GM06990 (cell line): ENCODE data around the gene MRPL36.

Source experiments
- DNase-seq: peaks from one replicate; pipeline ENCODE4 v3.0.0-alpha.2; 2011; ENCODE audit not compliant: insufficient read length; ENCODE audit errors: extremely low read depth
- H3K27me3 ChIP-seq: replicated peaks from 2 replicates; pipeline ENCODE4 v1.6.0; 2011; ENCODE audit warnings: low read length; ENCODE audit not compliant: control insufficient read depth, insufficient read depth
- H3K36me3 ChIP-seq: 2 replicates; pipeline ENCODE4 v1.5.1; 2011; ENCODE audit warnings: low read length; ENCODE audit not compliant: control insufficient read depth, insufficient read depth
- H3K4me3 ChIP-seq: replicated peaks from 2 replicates; pipeline ENCODE4 v1.5.1; 2011; ENCODE audit warnings: low read depth, mild to moderate bottlenecking, control low read depth, low read length
- TF ChIP-seq, protein P1 (sequence below): IDR thresholded peaks from 2 replicates; pipeline ENCODE4 v1.5.1; 2011; ENCODE audit warnings: low read length, control low read depth, mild to moderate bottlenecking, inconsistent platforms; ENCODE audit not compliant: insufficient read depth, poor library complexity, severe bottlenecking

Gene MRPL36

DNA sequence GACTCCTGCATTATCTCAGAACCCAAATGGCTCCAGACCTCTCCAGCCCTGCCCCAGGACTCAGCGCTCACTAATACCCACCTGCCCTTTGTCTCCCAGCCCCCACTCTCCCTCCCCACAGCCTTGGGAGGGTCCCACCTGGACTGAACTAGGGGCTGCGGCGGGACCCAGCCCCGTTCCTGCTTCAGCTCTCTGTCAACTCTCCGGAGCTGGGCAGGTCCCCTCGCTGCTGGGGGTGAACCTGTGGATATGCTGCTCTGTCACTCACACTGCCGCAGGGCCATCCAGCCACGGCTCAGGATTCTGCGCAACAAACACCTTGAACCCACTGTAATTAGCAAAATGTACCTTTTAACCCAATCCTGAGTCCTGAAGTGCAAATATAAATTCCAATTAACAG lies 38.4 kb upstream of the MRPL36 start:
- Histone ChIP-seq H3K27me3 (peaks cover 1% of the 10 kb centered on the region; the same call in 1 of the 2 replicates), H3K4me3 (no peak overlapping the region), H3K36me3 (no peaks in the 10 kb centered on the region)
- DNase-seq: no peak
- TF ChIP-seq, protein P1, sequence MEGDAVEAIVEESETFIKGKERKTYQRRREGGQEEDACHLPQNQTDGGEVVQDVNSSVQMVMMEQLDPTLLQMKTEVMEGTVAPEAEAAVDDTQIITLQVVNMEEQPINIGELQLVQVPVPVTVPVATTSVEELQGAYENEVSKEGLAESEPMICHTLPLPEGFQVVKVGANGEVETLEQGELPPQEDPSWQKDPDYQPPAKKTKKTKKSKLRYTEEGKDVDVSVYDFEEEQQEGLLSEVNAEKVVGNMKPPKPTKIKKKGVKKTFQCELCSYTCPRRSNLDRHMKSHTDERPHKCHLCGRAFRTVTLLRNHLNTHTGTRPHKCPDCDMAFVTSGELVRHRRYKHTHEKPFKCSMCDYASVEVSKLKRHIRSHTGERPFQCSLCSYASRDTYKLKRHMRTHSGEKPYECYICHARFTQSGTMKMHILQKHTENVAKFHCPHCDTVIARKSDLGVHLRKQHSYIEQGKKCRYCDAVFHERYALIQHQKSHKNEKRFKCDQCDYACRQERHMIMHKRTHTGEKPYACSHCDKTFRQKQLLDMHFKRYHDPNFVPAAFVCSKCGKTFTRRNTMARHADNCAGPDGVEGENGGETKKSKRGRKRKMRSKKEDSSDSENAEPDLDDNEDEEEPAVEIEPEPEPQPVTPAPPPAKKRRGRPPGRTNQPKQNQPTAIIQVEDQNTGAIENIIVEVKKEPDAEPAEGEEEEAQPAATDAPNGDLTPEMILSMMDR: no peak

DNA sequence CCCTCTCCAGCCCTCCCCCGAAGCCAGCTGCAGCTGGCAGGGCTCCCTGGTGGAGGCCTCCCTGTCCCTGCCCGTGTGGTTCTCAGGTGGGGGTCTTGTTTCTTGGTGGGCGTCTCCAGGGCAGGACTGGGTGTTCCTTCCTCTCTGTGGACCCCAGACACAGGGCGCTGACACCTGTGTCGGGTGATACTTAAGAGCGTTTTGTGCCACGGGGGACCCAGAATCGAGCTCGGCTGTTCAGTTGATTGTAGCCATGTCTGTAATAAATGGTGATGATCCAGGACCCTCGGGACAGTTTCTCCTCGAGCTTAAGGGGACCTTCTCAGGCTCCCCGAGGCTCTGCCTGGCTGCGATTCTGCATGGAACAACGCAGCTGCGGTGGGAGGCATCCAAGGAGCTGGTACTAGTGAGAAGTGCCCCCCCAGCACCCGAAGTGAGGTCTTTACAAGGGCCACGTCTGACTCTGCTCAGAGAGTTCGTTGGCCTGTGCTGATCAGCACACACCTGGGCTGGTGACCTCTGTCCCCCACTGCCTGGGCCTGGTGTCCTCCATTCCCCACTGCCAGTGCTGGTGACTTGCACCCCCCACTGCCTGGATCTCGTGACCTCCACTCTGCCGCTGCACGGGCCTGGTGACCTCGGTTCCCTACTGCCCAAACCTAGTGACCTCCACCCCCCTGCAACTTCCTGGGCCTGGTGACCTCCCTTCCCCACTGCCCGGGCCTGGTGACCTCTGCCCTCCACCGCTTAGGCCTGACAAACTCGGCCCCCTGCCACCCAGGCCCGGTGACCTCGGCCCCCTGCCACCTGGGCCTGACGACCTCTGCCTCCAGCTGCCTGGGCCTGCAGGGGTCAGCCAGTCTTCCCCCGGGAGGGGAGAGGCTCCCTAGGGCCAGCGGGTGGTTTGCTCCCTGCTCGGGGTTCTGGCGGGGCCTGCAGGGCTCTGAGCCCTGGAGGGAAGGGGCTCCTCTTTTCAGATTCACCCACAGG lies 37.5 kb upstream of the MRPL36 start:
- DNase-seq: no peak
- Histone ChIP-seq H3K27me3 (peaks cover 1% of the 10 kb centered on the region; the same call in 1 of the 2 replicates), H3K4me3 (no peak overlapping the region), H3K36me3 (no peaks in the 10 kb centered on the region)
- TF ChIP-seq, protein P1: no peak

DNA sequence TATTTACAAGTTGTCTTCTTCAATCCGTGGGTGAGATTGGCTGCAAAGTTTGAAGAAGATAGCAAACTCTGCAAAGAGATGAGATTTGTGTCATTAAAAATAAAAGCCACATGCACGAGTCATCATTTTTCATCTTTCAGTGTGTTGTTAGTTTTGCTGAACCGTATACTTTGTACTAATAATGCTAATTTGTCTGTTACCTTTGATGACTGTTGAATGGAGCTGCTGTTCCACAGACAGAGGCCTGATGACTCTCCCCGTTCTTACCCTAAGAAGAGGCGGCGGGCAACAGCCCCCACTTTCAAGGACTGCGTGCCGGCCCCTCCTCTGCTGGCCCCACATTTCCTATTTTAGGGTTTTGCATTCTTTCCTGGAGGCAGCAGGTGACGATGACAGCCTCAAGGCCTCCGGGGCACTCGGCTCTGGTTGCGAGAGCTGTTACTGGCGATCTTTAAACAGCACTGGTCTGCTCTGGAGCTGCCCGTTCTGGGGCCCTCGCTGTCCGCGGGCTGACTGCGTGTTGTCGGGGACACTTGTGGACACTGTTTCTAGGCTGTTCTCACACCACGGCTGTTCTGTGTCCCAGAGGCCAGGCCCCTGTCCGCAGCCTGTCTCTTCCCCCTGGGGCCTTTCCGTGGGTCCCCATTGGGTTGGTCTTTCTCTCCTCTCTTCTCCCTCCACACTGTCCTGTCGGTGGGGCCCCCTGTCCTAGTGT lies 36.7 kb upstream of the MRPL36 start:
- TF ChIP-seq, protein P1: no peak
- DNase-seq: no peak
- Histone ChIP-seq H3K27me3 (peaks cover 1% of the 10 kb centered on the region; the same call in 1 of the 2 replicates), H3K4me3 (no peak overlapping the region), H3K36me3 (no peaks in the 10 kb centered on the region)

DNA sequence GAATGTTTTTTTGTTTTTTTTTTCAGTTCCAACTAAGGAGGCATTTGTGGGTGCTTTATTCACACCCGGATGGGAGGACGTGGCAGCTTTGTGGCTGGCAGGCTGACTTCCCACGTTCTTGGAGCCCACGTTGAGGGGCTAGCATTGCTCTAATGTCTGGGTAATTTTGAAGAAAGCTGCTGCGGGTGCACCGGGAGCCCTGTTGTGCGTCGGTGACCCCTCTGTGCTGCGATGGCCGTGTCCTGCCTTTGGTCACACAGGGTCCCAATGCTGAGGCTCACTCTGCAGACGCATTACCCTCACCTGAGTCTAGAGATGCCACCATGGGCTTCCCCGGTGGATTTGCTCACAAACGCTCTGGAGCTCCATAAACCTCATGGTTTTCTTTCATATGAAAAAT lies 35.8 kb upstream of the MRPL36 start:
- no peak for DNase-seq
- no peak overlapping the region for H3K4me3 ChIP-seq
- H3K36me3 ChIP-seq: no peaks in the 10 kb centered on the region
- H3K27me3 ChIP-seq: no peaks in the 10 kb centered on the region; the same call in 1 of the 2 replicates
- TF ChIP-seq, protein P1: no peak

DNA sequence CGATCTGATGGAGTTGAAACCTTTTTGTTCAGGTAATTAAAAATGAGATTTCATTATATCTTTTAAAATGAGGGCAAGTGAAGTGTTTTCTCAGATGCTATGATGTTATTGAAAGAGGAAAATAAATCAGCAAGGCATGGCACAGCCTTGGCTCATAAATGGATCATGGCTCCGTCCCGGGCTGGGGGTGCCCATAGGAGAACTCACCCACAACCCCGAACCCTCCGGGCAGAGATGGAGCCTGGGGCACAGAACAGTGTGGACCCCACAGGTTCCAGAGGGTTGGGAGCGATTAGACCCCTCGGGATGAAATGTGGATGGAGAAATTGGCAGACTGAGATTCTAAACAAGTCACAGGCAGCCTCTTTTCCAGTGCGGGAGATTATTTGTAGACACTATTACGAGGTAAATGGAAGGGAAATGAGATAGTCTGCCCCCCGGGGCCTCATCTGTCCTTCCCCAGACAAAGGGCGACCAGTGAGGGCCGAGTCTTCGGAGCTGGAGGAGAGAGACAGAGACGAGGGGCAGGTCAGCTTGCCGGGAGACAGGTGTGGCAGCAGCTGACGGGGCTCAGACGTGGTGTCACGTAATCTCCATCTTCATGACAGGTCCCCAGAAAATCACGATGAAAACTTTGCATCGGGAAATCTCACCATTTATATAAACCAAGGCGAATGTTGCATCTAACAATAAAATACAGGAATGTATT lies 35.2 kb upstream of the MRPL36 start:
- no peak overlapping the region for H3K4me3 ChIP-seq
- no peaks in the 10 kb centered on the region for H3K36me3 ChIP-seq
- no peak for DNase-seq
- no peaks in the 10 kb centered on the region; the same call in 1 of the 2 replicates for H3K27me3 ChIP-seq
- TF ChIP-seq, protein P1: no peak
